H9 (cell line): ENCODE results near the gene CD300H. TPM values are rescaled to one million over a fixed set of nuclear protein-coding genes. Genes with fewer than 3 reads are reported as not detected.

ENCODE experiments used
- DNase-seq: peaks from one replicate; pipeline ENCODE4 v3.0.0-alpha.2; 2017
- H2AFZ ChIP-seq: one replicate; pipeline ENCODE4 v1.6.1; 2013; ENCODE audit warnings: mild to moderate bottlenecking, low read length, control low read depth, moderate library complexity
- H2AK5ac ChIP-seq: 2 replicates; pipeline ENCODE4 v1.6.1; 2013; ENCODE audit warnings: low read length, control low read depth, mixed read lengths; ENCODE audit not compliant: insufficient read length
- H2BK120ac ChIP-seq: one replicate; pipeline ENCODE4 v1.6.1; 2013; ENCODE audit warnings: low read depth, mild to moderate bottlenecking, low read length, control low read depth, inconsistent platforms; ENCODE audit not compliant: poor library complexity, severe bottlenecking
- H2BK12ac ChIP-seq: 2 replicates; pipeline ENCODE4 v1.6.1; 2013; ENCODE audit warnings: low read length, control low read depth, mixed read lengths, low read depth; ENCODE audit not compliant: insufficient read length
- H2BK15ac ChIP-seq: 2 replicates; pipeline ENCODE4 v1.6.1; 2013; ENCODE audit warnings: low read depth, low read length, control low read depth
- H2BK20ac ChIP-seq: one replicate; pipeline ENCODE4 v1.6.1; 2013; ENCODE audit warnings: low read depth, mild to moderate bottlenecking, low read length, control low read depth, inconsistent platforms; ENCODE audit not compliant: poor library complexity, severe bottlenecking
- H2BK5ac ChIP-seq: 2 replicates; pipeline ENCODE4 v1.6.1; 2013; ENCODE audit warnings: low read length, control low read depth, mixed read lengths; ENCODE audit not compliant: insufficient read length
- H3K14ac ChIP-seq: 2 replicates; pipeline ENCODE4 v1.6.1; 2013; ENCODE audit warnings: low read length, control low read depth; ENCODE audit not compliant: insufficient read depth
- H3K18ac ChIP-seq: 2 replicates; pipeline ENCODE4 v1.6.1; 2013; ENCODE audit warnings: low read depth, mild to moderate bottlenecking, mixed read lengths, low read length, control low read depth; ENCODE audit not compliant: insufficient read length
- H3K23ac ChIP-seq: 2 replicates; pipeline ENCODE4 v1.6.1; 2013; ENCODE audit warnings: low read length, control low read depth, mixed read lengths, low read depth; ENCODE audit not compliant: insufficient read length
- H3K23me2 ChIP-seq: 2 replicates; pipeline ENCODE4 v1.6.1; 2013; ENCODE audit warnings: low read depth, mild to moderate bottlenecking, mixed read lengths, low read length, control low read depth; ENCODE audit not compliant: insufficient read length, poor library complexity, severe bottlenecking
- H3K27ac ChIP-seq: 2 replicates; pipeline ENCODE4 v1.5.1; 2013; ENCODE audit warnings: low read length, control low read depth, mixed read lengths, low read depth; ENCODE audit not compliant: insufficient read length
- H3K27me3 ChIP-seq: 2 replicates; pipeline ENCODE4 v1.6.1; 2013; ENCODE audit warnings: low read length, control low read depth, inconsistent platforms; ENCODE audit not compliant: insufficient read depth
- H3K4ac ChIP-seq: 2 replicates; pipeline ENCODE4 v1.6.1; 2013; ENCODE audit warnings: low read depth, mild to moderate bottlenecking, control low read depth, inconsistent platforms, low read length, moderate library complexity
- H3K4me1 ChIP-seq: 2 replicates; pipeline ENCODE4 v1.6.1; 2013; ENCODE audit warnings: low read length, control low read depth, inconsistent platforms; ENCODE audit not compliant: insufficient read depth
- H3K4me2 ChIP-seq: 2 replicates; pipeline ENCODE4 v1.6.1; 2013; ENCODE audit warnings: low read length, control low read depth, mixed read lengths; ENCODE audit not compliant: insufficient read length, insufficient read depth
- H3K56ac ChIP-seq: 2 replicates; pipeline ENCODE4 v1.6.1; 2013; ENCODE audit warnings: low read depth, mild to moderate bottlenecking, mixed read lengths, low read length, control low read depth; ENCODE audit not compliant: insufficient read length
- H3K79me1 ChIP-seq: 2 replicates; pipeline ENCODE4 v1.6.1; 2013; ENCODE audit warnings: low read depth, mild to moderate bottlenecking, moderate library complexity, low read length, control low read depth, inconsistent platforms; ENCODE audit not compliant: insufficient read depth, poor library complexity, severe bottlenecking
- H3K79me2 ChIP-seq: 2 replicates; pipeline ENCODE4 v1.6.1; 2013; ENCODE audit warnings: low read length, control low read depth, inconsistent platforms; ENCODE audit not compliant: insufficient read depth
- H3K9ac ChIP-seq: 2 replicates; pipeline ENCODE4 v1.6.1; 2013; ENCODE audit warnings: low read length, control low read depth, mixed read lengths; ENCODE audit not compliant: insufficient read length; ENCODE audit errors: extremely low read depth
- H3K9me3 ChIP-seq: one replicate; pipeline ENCODE4 v1.6.1; 2013; ENCODE audit warnings: low read depth, low read length, inconsistent platforms; ENCODE audit not compliant: control insufficient read depth
- H3T11ph ChIP-seq: one replicate; pipeline ENCODE4 v1.6.1; 2013; ENCODE audit warnings: mild to moderate bottlenecking, low read length, control low read depth, inconsistent platforms
- H4K20me1 ChIP-seq: one replicate; pipeline ENCODE4 v1.6.1; 2013; ENCODE audit not compliant: control insufficient read depth, insufficient read length, insufficient read depth
- H4K5ac ChIP-seq: 2 replicates; pipeline ENCODE4 v1.6.1; 2013; ENCODE audit warnings: low read depth, mild to moderate bottlenecking, mixed read lengths, low read length, control low read depth; ENCODE audit not compliant: insufficient read length
- H4K8ac ChIP-seq: replicated peaks from 2 replicates; pipeline ENCODE4 v1.6.1; 2013; ENCODE audit warnings: low read length, control low read depth, mixed read lengths, low read depth; ENCODE audit not compliant: insufficient read length
- H4K91ac ChIP-seq: 2 replicates; pipeline ENCODE4 v1.6.1; 2013; ENCODE audit warnings: low read depth, mild to moderate bottlenecking, moderate library complexity, mixed read lengths, low read length, control low read depth; ENCODE audit not compliant: insufficient read length
- H3K27ac Mint-ChIP-seq, 3 experiments: 2 replicates in 2 of 3; 3 replicates in 1 of 3; pipeline ENCODE4 v1.8.0; 2020 to 2021; ENCODE audit warnings: mixed read lengths in 3 of 3, mild to moderate bottlenecking in 1 of 3, moderate library complexity in 1 of 3
- H3K27me3 Mint-ChIP-seq: 2 replicates; pipeline ENCODE4 v1.8.0; 2021; ENCODE audit warnings: low read depth, mild to moderate bottlenecking, moderate library complexity, mixed read lengths
- H3K36me3 Mint-ChIP-seq, 3 experiments: 2 replicates in 2 of 3; 3 replicates in 1 of 3; pipeline ENCODE4 v1.8.0; 2020 to 2021; ENCODE audit warnings: low read depth in 3 of 3, mixed read lengths in 3 of 3; ENCODE audit not compliant: insufficient read depth in 1 of 3
- H3K4me1 Mint-ChIP-seq, 2 experiments: 2 replicates each; pipeline ENCODE4 v1.8.0; 2020; ENCODE audit warnings: mixed read lengths in 2 of 2
- H3K4me3 Mint-ChIP-seq, 2 experiments: 2 replicates in 1 of 2; 3 replicates in 1 of 2; pipeline ENCODE4 v1.8.0; 2020 to 2021; ENCODE audit warnings: mild to moderate bottlenecking in 2 of 2, mixed read lengths in 2 of 2, moderate library complexity in 1 of 2
- H3K9me3 Mint-ChIP-seq, 2 experiments: 2 replicates in 1 of 2; 3 replicates in 1 of 2; pipeline ENCODE4 v1.8.0; 2020; ENCODE audit warnings: mild to moderate bottlenecking in 2 of 2, mixed read lengths in 2 of 2, moderate library complexity in 1 of 2
- WGBS: extraction: QIAGEN DNeasy Blood & Tissue Kit; methylation state at CpG from one replicate; pipeline ENCODE4 v1.1.7; 2013; ENCODE audit warnings: missing lambda C conversion rate, low lambda C conversion rate, mixed read lengths; ENCODE audit not compliant: insufficient read length; ENCODE audit errors: extremely low coverage; 5-methylcytosine and 5-hydroxymethylcytosine counted together
- long read RNA-seq: library from polyadenylated mRNA; unstranded; transcript quantifications from one replicate; pipeline ENCODE4 v2.0.0, GENCODE V29; 2020
- total RNA-seq: library from RNA; stranded (reverse); gene quantifications from 2 replicates; pipeline ENCODE4 v1.2.1, GENCODE V29; 2021
- TF ChIP-seq, protein P1 (sequence below): fragments of 200-600 bp; sonication (generic); conservative IDR thresholded peaks from 3 replicates; pipeline ENCODE4 v1.8.0; 2021; ENCODE audit warnings: antibody characterized with exemption, mild to moderate bottlenecking

CD300H gene
- not detected in 2 replicates for total RNA-seq
- long read RNA-seq: 0 reads

DNA sequence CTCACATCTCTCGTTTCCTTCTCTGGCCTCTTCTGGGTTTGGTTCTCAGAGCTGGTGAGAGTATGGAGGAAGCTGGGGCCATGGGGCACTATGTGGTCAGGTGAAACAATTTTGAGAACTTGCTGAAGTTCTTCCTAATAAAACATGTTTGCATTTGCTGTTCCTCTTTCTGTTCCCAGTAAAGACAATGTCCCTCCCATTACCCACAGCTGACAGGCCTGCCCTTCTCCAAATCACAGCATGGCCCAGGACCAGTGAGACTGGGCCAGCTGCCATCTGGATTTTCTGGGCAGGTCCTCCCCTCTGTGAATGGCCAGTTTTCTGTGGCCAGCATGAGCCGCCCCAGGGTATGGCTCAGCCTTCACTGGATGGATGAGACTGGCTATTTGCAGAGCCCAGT, at the start of gene CD300H:
Gene CD300H, minus strand, starts transcription at position 113 of the 400 bp plus-strand sequence.
- peaks cover 4 to 9% of the 10 kb centered on the region in 2 experiments for H3K4me1 Mint-ChIP-seq
- H3K9ac ChIP-seq: no peak within 1 kb of the TSS
- peaks cover 2% of the 10 kb centered on the region; the same call in 1 of the 2 replicates for H3K4me1 ChIP-seq
- H3T11ph ChIP-seq: no peak within 1 kb of the TSS
- H3K27ac ChIP-seq: no peak within 1 kb of the TSS
- H3K27me3 Mint-ChIP-seq: peaks cover 26% of the 10 kb centered on the region
- peaks cover 0 to 5% of the 10 kb centered on the region in 2 experiments; a peak in 2 of 5 replicates for H3K9me3 Mint-ChIP-seq
- no peak within 1 kb of the TSS for H3K4me2 ChIP-seq
- H2BK120ac ChIP-seq: no peak within 1 kb of the TSS
- no peaks in the 10 kb centered on the region for H3K9me3 ChIP-seq
- H3K27ac Mint-ChIP-seq: no peak within 1 kb of the TSS
- H3K18ac ChIP-seq: no peak within 1 kb of the TSS
- no peak within 1 kb of the TSS for H4K91ac ChIP-seq
- H3K79me2 ChIP-seq: no peaks in the 10 kb centered on the region
- no peak within 1 kb of the TSS for H3K56ac ChIP-seq
- WGBS: no CpG with 5 or more reads among the region's 2 CpGs
- no peaks in the 10 kb centered on the region for H3K23me2 ChIP-seq
- DNase-seq: no peak
- H4K5ac ChIP-seq: no peak within 1 kb of the TSS
- H3K36me3 Mint-ChIP-seq: no peaks in the 10 kb centered on the region; a peak in 2 of 7 replicates
- TF ChIP-seq, protein P1, sequence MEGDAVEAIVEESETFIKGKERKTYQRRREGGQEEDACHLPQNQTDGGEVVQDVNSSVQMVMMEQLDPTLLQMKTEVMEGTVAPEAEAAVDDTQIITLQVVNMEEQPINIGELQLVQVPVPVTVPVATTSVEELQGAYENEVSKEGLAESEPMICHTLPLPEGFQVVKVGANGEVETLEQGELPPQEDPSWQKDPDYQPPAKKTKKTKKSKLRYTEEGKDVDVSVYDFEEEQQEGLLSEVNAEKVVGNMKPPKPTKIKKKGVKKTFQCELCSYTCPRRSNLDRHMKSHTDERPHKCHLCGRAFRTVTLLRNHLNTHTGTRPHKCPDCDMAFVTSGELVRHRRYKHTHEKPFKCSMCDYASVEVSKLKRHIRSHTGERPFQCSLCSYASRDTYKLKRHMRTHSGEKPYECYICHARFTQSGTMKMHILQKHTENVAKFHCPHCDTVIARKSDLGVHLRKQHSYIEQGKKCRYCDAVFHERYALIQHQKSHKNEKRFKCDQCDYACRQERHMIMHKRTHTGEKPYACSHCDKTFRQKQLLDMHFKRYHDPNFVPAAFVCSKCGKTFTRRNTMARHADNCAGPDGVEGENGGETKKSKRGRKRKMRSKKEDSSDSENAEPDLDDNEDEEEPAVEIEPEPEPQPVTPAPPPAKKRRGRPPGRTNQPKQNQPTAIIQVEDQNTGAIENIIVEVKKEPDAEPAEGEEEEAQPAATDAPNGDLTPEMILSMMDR: no peak
- no peaks in the 10 kb centered on the region for H4K20me1 ChIP-seq
- no peak within 1 kb of the TSS for H3K14ac ChIP-seq
- no peak within 1 kb of the TSS for H2BK12ac ChIP-seq
- H2AK5ac ChIP-seq: no peak within 1 kb of the TSS
- H2AFZ ChIP-seq: no peak within 1 kb of the TSS
- H2BK5ac ChIP-seq: no peak within 1 kb of the TSS
- H4K8ac ChIP-seq: no peak within 1 kb of the TSS
- H3K27me3 ChIP-seq: no peaks in the 10 kb centered on the region
- no peaks in the 10 kb centered on the region for H3K79me1 ChIP-seq
- no peak within 1 kb of the TSS for H3K4ac ChIP-seq
- no peak within 1 kb of the TSS for H2BK15ac ChIP-seq
- no peak within 1 kb of the TSS for H2BK20ac ChIP-seq
- H3K4me3 Mint-ChIP-seq: no peak within 1 kb of the TSS
- H3K23ac ChIP-seq: no peak within 1 kb of the TSS
